IMR-90 (cell line): Measurements from ENCODE around the gene PSG7.
"Not testable (repeated sequence)": the region's sequence is repeated elsewhere in the genome, so short reads cannot be mapped to it uniquely, and the experiment has no call there.

Source experiments
- BHLHE40 ChIP-seq: fragments of 150-350 bp; IDR thresholded peaks from 2 replicates; pipeline ENCODE4 v1.6.1; 2016; ENCODE audit warnings: mild to moderate bottlenecking, low read depth, low read length
- CHD1 ChIP-seq: IDR thresholded peaks from 2 replicates; pipeline ENCODE4 v1.6.1; 2012; ENCODE audit warnings: low read depth, low read length, improper control_type of control experiment
- CTCF ChIP-seq: conservative IDR thresholded peaks from 2 replicates; pipeline ENCODE4 v1.5.1; 2012; ENCODE audit warnings: mild to moderate bottlenecking, low read depth, low read length, improper control_type of control experiment
- ELK1 ChIP-seq: fragments of 150-350 bp; IDR thresholded peaks from 2 replicates; pipeline ENCODE4 v1.6.1; 2016; ENCODE audit warnings: low read depth, mild to moderate bottlenecking, low read length, moderate library complexity, borderline replicate concordance
- FOS ChIP-seq: fragments of 150-350 bp; IDR thresholded peaks from 2 replicates; pipeline ENCODE4 v1.6.1; 2016; ENCODE audit warnings: low read depth, low read length
- MAFK ChIP-seq: IDR thresholded peaks from 2 replicates; pipeline ENCODE4 v1.6.1; 2012; ENCODE audit warnings: low read depth, low read length, improper control_type of control experiment
- MAZ ChIP-seq: IDR thresholded peaks from 2 replicates; pipeline ENCODE4 v1.6.1; 2012; ENCODE audit warnings: low read depth, mild to moderate bottlenecking, low read length, improper control_type of control experiment, moderate library complexity, borderline replicate concordance
- POLR2A ChIP-seq: IDR thresholded peaks from 2 replicates; pipeline ENCODE4 v1.6.1; 2012; ENCODE audit warnings: mild to moderate bottlenecking, low read depth, low read length
- RAD21 ChIP-seq: IDR thresholded peaks from 2 replicates; pipeline ENCODE4 v1.6.1; 2012; ENCODE audit warnings: low read length, improper control_type of control experiment
- RCOR1 ChIP-seq: IDR thresholded peaks from 2 replicates; pipeline ENCODE4 v1.6.1; 2012; ENCODE audit warnings: mild to moderate bottlenecking, low read length, improper control_type of control experiment; ENCODE audit not compliant: insufficient replicate concordance
- SMC3 ChIP-seq: fragments of 150-350 bp; IDR thresholded peaks from 2 replicates; pipeline ENCODE4 v1.6.1; 2016; ENCODE audit warnings: low read depth, mild to moderate bottlenecking, antibody characterized with exemption, low read length, moderate library complexity
- USF2 ChIP-seq: fragments of 150-350 bp; IDR thresholded peaks from 2 replicates; pipeline ENCODE4 v1.6.1; 2017; ENCODE audit warnings: mild to moderate bottlenecking, antibody characterized with exemption, low read length, low read depth

- TF ChIP-seq FOS, RCOR1, POLR2A, ELK1, CHD1, MAZ, BHLHE40, USF2, MAFK: not testable (repeated sequence)
- peak; percentile 47 for TF ChIP-seq CTCF
- TF ChIP-seq SMC3, result peak; percentile 40
- peak; percentile 52 for TF ChIP-seq RAD21
Observed at GRCh38 chr19:42881279-42881678, 55.7 kb downstream of the PSG7 start.
